GM21381 (cell line): Measurements from ENCODE around the gene MST1.

Experiments used
- ATAC-seq: cut with Tn5 transposase; IDR thresholded peaks from one replicate; pipeline ENCODE4 v1.9.1; 2021; ENCODE audit warnings: mild to moderate bottlenecking, moderate library complexity; ENCODE audit not compliant: unreplicated experiment

The MST1 gene

DNA sequence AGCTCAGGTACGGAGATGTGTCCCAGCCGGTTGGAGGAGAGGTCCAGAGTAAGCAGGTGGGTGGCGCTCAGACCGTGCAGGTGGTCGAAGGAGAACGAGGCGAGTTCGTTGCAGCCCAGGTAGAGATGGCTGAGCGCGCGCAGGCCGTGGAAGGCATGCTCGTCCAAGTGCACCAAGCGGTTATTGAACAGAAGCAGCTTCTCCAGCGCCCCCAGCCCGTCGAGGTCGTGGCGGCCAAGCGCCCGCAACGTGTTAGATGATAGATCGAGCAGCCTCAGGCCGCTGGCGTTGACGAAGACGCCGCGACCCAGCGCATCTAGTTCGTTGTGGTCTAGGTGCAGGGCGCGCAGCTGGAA lies 29.6 kb upstream of the MST1 start:
- ATAC-seq, result no peak

DNA sequence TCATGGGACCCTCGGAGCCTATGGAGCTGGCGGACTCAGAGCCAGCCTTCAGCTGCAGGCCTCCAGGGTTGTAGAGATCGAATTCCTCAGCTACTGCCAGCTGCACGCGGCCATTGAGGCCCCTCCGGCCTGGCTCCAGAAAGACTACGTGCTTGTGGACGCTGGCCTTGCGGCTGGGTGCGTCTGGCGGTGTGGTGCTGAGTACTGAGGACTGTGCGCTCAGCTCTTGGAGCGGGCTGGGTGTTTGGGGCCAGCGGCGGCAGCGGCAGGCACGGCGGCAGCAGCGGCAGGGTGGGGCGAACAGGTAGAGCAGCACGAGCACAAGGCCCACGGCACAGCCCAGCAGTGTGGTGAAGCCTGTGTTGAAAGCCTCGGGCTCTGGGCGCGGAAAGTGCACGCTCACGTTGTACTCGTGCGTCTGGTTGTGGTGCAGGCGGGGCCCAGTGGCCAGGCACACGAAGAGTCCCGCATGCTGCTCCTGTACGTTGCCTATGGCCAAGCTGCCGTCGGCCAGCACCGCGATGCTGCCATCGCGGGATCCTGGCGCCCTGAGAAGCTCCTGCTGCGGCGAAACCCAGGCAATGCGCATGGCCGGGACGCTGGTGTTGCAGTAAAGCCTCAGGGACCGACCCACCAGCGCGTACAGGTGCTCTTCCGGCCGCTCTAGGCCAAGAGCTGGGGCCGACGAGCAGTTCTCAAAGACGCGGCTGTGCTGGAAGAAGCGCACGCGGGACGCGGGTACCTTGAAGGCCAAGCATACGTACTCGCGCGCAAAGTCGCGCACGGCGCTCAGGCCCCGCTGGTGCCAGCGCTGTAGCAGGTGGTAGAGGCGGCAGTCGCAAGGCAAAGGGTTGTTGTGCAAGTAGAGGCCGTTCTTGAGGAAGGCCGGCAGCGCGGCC lies 28.9 kb upstream of the MST1 start:
- no peak for ATAC-seq

DNA sequence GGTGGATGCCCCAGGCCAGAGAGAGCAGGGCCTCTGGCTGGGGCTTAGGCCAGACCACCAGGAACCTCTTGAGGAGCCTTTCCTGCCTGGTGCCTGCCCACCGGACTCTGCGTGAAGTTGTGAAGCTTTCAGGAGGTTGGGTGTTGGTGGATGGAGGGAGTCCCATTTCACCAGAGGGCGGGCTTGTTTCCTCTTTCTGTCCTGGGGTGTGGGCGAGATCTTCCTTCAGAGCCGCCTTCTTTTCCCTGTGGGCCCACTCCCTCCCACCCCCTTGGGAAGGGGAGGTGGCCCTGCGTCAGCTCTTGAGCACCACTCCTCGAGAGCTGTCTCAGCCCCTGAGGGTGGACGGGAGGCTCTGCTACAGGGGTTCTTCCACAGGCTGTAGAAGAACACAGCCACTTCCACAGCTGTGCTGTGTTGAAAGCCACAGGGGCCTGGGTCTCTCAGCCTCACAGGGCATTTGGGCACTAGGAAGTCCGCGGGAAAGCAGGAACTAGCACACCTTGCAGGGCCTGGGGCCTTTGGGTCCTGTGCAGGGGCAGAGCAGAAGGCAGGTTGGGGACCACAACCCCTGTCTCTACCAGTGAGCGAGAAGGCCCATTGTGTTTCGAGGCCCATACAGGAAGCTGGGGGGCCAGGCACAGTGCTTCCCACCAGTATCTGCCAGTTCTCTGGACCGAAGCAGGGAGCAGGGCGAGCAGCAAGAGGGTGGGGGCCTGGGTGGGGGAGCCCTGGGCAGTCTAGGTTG lies 28.1 kb upstream of the MST1 start:
- no peak for ATAC-seq

DNA sequence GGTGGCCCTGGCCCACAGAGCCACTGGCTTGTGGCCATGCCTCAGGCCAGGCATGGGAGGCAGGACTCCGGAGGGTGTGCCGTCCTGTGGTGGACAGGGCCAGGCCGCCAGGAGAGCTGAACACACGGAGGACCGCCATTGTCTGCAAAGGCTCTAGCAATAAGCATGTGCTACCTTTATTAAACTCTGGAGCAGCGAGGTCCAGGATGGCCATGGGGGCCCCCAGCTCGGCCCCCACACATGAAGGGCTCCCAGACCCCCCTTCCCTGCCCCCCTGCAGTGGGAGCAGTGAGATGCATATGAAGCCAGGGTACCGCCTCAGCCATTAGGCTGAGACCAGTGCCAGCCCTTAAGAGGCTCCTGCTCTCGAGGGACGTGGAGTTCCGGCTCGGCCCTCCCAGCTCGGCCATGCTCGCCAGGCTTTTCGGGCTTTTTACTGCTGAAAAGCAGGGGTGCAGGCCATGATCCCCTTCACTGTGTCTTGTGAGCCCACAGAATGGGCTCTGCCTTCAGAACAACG lies 27.5 kb upstream of the MST1 start:
- ATAC-seq, result no peak

DNA sequence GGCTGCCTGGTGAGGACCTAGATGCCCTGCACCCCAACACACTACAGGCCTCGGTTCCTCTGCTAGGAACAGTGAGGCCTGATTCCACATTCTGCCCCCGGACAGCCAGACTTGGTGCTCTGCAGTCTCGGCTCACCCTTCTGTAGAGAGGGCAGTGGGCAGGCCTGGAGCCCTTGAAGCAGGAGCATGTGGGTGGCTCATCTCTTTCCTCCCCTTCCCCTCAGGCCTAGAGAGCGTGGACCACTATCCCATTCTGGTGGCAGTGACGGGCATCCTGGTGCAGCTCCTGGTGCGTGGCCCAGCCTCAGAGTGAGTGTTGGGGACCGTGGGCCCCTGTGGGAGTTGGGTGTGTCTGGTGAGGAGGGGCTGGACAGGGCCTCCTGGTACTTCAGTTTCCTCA lies 26.9 kb upstream of the MST1 start:
- no peak for ATAC-seq

DNA sequence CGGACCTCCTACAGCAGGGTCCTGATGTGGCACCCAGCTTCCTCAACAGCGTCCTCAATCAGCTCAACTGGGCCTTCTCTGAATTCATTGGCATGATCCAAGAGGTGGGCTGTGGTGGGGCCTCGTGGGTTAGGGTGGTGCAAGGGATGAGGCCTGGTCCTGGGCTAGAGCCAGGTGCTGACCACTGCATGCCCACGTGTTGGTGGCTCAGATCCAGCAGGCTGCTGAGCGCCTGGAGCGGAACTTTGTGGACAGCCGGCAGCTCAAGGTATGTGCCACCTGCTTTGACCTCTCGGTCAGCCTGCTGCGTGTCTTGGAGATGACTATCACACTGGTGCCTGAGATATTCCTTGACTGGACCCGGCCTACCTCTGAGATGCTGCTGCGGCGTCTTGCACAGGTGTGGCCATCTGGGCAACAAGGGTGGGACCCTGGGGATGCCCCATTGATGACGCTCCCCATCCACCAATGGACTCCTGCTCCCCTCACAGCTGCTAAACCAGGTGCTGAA lies 26.4 kb upstream of the MST1 start:
- no peak for ATAC-seq

DNA sequence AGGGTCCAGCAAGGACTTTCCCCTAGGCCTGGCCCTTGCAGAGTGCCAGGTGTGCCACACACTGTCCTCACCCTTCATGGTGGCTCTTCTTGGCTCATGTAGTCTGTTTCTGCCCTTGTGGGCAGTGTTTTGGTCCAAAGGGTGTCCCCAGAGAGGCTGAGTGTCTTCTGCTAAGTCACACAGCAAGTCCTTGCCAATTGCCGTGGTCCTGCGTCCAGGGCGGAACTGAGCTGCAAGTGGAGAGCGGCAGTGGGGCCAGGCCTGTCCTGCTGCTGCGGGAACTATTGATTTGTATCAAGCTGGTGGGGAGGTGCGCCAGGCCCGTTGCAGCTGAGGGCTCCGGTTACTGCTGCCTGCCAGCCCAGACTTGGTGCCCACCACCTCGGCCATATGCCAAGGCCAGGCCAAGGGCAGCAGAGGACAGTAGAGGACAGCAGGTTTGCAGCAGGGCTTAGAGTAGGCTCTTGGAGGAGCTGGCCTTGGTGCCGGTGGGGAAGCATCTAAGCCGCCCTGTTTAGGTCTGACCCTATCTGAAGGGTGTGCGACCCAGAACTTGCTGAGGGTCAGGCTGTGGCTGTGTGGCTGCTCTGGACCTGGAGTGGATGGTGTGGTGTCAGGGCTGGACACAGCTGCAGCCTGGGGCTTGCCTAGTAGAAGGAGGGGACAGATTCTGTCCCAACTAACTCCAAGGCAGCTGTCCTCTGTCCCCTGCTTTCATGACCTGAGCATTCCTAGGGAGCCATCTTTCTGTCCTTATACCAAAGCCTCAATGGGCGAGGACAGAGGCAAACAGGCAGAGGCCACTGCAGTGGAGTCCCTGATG lies 25.7 kb upstream of the MST1 start:
- no peak for ATAC-seq

DNA sequence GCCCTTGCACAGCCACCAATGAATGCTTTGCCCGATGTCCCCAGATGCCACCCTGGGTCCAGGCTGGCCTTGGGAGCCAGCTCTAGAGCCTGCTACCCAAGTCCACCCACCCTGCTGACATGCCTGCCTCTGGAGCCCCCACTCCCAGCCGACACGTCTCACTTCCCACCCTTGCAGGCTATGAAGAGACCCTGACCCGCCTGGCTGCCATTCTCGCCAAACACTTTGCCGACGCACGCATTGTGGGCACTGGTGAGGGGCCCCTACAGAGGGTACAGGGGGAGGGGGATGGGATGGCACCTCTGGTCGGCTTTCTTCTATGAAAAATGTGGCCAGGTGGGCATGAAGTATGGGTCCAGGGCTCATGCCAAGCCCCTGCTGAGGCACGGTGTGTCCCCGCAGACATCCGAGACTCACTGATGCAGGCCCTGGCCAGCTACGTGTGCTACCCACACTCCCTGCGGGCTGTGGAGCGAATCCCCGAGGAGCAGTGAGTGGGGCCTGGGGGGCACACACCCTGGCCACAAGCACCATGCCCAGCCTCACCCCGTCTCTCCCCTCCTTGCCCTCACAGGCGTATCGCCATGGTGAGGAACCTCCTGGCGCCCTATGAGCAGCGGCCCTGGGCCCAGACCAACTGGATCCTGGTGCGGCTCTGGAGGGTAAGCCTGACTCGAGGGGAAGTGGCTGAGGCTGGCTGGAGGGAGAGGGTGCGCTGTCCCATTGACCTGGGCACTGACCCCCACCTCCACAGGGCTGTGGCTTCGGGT lies 24.2 kb upstream of the MST1 start:
- no peak for ATAC-seq

DNA sequence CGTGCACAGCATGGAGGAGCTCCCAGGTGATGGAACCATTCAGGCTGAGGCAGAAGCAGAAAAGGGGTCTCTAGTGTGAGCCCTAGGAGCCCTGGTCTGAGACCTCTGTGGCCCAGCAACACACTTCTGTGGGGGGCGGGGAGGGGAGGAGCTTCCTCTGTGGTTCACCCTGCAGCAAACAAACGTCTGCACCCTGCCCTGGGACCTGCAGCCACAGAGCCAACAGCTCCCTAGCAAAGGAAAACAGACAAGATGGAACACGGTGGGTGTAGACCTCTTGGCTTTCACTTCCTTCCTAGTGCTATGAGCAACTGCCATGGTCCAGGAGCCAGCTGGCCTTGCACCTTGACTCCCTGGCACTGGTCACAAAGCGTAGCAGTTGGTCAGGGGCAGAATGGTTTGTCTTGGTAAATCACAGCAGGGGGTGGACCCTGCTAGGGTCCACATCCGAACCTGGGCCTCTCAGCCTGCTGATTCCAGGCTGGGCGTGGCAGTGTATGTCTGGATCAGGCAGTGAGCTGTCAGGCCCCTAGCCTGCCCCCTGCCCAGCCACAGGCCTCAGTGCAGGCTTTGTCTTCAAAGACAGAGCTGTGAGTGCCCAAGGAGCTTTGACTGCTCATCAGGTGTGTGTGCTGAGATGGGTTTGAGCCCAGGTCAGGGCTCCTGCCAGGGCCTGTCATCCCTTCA lies 23.5 kb upstream of the MST1 start:
- no peak for ATAC-seq

DNA sequence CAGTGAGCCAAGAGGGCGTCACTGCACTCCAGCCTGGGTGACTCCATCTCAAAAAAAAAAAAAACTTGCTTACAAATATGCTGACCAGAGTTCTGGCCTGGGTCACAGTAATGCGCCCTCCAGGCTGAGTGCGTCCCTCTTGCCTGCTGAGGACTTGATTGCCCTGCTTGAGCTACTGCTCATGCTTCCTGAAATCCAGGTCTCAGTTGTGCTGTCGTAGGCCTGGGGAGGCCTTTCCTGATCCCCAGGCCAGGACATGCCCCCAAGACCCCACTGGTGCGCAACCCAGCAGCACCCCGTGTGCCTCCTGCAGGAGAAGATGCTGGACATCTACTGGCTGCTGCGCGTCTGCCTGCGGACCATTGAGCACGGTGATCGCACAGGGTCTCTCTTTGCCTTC lies 22.9 kb upstream of the MST1 start:
- no peak for ATAC-seq

DNA sequence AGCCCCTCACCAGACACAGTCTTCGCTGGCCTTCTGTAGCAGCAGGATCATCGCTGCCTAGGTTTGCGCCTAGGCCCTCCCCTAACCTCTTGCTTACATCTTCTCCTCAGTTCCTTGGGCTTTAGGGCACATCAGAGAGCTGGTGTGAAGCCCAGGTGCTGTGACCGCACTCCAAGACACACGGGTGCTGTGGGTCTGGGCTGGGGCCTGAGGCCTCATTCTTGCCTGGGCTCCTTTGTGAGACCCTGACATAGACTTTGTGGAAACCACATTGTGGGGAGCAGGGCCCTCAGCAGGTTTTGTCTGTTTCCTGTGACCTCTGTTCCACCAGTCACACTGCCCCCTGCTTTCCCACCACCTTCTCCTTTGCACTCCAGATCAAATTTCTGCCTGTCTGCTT lies 22.2 kb upstream of the MST1 start:
- no peak for ATAC-seq

DNA sequence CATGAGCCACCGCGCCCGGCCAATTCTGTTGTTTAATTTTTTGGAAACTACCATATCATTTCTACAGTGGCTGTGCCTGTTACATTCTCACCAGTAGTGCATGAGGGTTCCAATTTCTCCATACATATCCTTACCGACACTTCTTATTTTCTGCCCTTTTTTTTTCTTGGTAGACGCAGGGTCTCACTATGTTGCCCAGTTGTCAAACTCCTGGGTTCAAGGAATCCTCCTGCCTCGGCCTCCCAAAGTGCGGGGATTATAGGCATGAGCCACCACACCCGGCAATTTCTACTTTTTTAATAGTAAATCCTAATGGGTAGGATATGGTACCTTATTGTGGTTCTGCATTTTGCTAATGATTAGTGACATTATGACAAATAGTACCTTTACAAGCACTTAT lies 20.6 kb upstream of the MST1 start:
- ATAC-seq, result no peak

DNA sequence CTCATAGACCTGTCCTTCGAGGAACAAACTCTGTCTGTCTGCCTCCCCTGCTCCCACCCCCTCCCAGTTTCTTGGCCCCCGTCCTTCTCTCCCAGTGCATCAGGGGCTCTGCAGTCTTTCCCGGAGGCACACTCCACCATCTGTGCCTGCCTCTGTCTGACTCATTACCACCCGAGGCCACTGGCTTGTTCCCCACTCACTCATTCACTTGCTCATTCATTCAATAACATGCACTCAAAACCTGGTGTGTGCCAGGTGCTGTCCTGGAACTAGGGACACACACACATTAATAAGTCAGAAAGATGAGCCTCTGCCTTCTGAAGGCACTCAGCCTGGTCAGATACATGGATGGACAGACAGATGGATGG lies 17.8 kb upstream of the MST1 start:
- no peak for ATAC-seq

DNA sequence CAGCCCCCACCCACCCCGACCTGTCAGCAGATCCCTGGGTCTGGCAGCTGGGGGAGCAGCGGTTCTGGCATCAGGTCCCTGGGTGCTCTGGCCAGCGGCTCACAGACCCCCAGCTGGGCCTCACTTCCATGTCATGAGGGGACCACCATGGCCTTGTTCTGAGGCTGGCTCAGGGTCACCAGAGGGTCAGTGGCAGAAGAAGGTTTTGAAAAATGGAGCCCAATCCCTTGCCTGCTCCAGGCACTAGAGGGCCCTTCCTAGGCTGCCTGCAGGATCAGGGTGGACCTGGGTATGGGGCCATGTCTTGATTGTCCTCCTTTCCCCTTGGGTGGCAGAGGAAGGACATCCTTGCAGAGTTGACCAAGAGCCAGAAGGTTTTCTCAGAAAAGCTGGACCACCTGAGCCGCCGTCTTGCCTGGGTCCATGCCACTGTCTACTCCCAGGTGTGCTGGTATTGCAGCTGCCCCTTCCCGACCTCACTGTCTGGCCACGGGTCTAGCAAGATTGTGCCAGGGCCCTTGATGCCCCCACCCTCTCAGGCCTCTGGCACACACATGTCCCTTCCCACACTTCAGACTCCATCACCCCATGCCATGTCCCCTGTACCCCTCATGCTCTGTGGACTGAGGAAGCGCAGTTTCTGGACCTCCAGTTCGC lies 17.3 kb upstream of the MST1 start:
- ATAC-seq, result no peak

DNA sequence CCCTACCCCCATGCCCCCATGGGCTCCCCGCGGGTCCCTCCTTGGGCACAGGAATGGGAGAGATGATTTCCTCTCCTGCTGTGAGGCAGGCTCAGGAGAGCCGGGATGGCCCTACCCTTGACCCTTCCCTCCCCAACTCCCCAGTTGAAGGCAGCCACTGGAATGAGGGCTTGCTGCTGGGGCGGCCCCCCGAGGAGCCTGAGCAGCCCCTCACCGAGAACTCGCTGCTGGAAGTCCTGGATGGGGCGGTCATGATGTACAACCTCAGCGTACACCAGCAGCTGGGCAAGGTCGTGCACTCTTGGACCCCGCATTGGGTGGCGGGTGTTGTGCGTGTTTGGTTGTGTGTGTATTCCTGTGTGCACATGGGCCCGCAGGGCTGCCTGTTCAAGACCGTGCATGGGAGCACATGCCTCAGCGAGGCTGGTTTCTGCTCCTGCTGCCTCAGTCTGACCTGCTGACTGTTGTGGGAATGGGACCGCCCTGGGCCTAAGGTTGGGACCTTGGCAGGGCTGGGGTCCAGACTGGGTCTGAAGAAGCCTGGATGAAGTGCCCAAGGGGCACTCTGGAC lies 16.2 kb upstream of the MST1 start:
- no peak for ATAC-seq

DNA sequence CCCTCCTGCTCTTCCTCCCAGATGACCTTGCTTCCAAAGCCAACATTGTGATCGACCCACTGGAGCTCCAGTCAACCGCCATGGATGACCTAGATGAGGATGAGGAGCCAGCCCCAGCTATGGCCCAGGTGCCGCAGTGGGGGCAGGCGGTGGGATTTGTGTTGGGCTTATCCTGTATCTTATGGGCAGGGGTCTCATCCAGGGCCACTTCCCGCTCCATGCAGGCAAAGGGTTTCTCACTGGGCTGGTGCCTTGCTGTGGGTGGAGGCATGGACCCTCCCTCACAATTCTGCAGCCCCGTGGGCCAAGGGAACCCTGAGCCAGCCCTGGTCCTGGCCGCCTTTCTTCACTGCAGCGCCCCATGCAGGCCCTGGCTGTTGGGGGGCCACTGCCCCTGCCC lies 15.4 kb upstream of the MST1 start:
- ATAC-seq, result no peak

DNA sequence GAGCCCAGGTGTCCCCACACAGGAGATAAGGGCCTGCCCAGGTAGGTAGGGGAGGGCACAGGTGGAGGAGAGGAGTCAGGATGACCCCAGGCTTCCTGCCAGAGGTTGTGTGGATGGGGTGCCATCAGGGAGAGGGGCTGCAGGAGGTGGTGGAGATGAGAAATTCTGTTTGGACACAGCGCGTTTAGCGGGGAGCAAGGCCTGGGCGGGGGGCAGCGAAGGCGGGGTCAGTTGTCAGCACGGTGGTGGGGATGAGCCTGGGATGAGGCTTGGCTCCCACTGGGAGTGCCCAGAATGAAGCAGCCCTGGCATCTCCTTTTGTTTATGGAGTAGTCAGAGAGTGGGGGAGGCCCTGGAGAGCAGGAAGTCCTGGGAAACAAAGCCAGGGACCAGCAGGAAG lies 14.7 kb upstream of the MST1 start:
- no peak for ATAC-seq

DNA sequence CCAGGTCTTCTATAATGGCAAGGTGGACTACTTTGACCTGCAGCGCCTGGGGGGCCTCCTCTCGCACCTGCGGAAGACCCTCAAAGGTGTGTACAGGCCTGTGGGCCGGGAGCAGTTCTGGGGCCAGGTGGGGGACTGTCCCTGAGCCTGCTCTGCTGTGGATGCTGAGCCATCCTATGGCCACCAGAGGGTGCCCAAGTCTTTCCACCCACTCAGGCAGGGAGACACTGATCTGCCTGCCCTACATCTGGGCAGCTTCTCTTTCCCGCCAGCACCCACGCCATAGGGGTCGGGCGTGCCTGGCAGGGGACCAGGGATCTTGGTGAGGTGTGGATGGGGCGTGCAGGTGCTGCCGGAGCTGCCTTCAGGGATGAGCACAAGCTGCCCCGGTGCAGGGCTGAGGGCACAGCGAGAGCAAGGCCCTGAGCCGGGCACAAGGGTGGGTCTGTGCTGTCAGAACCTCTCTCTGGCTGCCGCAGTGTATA lies 14.2 kb upstream of the MST1 start:
- no peak for ATAC-seq

DNA sequence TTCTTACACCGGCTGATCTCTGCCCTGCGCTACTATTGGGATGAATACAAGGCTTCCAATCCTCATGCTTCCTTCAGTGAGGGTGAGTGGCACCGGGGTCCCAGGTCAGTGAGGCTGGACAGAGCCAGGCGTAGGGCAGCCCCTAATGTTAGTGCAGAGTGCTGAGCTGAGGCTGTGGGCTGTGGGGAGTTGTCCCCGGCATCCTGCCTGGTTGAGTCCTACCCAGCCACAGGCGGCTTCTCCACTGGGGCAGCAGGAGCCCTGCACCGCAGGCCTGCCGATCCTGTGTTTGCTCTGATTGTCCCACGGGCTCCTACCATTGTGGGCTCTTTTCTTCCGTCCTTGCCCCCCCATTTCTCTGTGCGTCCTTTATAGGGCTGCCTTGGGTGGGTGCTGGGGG lies 13.4 kb upstream of the MST1 start:
- no peak for ATAC-seq
